IMR-90 (cell line): ENCODE data around the gene ISG20L2. TPM values are rescaled to one million over a fixed set of nuclear protein-coding genes. Genes with fewer than 3 reads are reported as not detected.

ENCODE experiments used
- ATAC-seq: fragments of 200-7000 bp; cut with Tn5 transposase; 2 replicates; pipeline ENCODE4 v1.9.1; 2020; ENCODE audit warnings: low read depth, mild to moderate bottlenecking, moderate library complexity
- BruUV-seq: library from RNA; stranded (reverse); fragments of 400-500 nt; replicated peaks from 2 replicates; lab custom pipeline; 2021; lab: Mats Ljungman, UMichigan
- CTCF ChIA-PET: fragments of 300-600 bp; formaldehyde crosslinking; extraction: SDS; loops from one replicate; lab custom pipeline; 2021; ENCODE audit warnings: antibody characterized with exemption; lab: Yijun Ruan, JAX
- POLR2A ChIA-PET: fragments of 300-600 bp; sonication (Branson Sonifier 250); formaldehyde crosslinking; loops from one replicate; lab custom pipeline; 2022; ENCODE audit warnings: antibody characterized with exemption; ENCODE audit not compliant: unreplicated experiment; lab: Charles Lee
- DNase-seq: peaks from one replicate; pipeline ENCODE4 v3.0.0; 2013
- H2AFZ ChIP-seq: replicated peaks from 2 replicates; pipeline ENCODE3; 2013; ENCODE audit warnings: low read length, mild to moderate bottlenecking; ENCODE audit not compliant: poor library complexity
- H2AK5ac ChIP-seq: 2 replicates; pipeline ENCODE4 v1.6.1; 2013; ENCODE audit warnings: low read depth, low read length, inconsistent platforms
- H2AK9ac ChIP-seq: replicated peaks from 2 replicates; pipeline ENCODE3; 2013; ENCODE audit warnings: mild to moderate bottlenecking, low read depth, low read length, moderate library complexity; ENCODE audit not compliant: poor library complexity
- H2BK120ac ChIP-seq: 2 replicates; pipeline ENCODE4 v1.6.1; 2013; ENCODE audit warnings: low read depth, low read length, inconsistent platforms
- H2BK15ac ChIP-seq: 3 replicates; pipeline ENCODE4 v1.6.1; 2013; ENCODE audit warnings: low read depth, low read length, inconsistent platforms
- H2BK20ac ChIP-seq: 2 replicates; pipeline ENCODE4 v1.6.1; 2013; ENCODE audit warnings: low read depth, mild to moderate bottlenecking, inconsistent platforms, low read length, moderate library complexity
- H2BK5ac ChIP-seq: 2 replicates; pipeline ENCODE4 v1.6.1; 2013; ENCODE audit warnings: mild to moderate bottlenecking, low read depth, low read length, inconsistent platforms; ENCODE audit not compliant: poor library complexity, severe bottlenecking
- H3K14ac ChIP-seq: replicated peaks from 2 replicates; pipeline ENCODE4 v1.6.1; 2013; ENCODE audit warnings: low read depth, low read length, inconsistent platforms
- H3K18ac ChIP-seq: 2 replicates; pipeline ENCODE4 v1.6.1; 2013; ENCODE audit warnings: low read depth, low read length, control low read depth
- H3K23ac ChIP-seq: 2 replicates; pipeline ENCODE4 v1.6.1; 2013; ENCODE audit warnings: low read depth, low read length, inconsistent platforms
- H3K27ac ChIP-seq: 2 replicates; pipeline ENCODE4 v1.5.1; 2013; ENCODE audit warnings: mild to moderate bottlenecking, control low read depth, low read length; ENCODE audit not compliant: insufficient read depth
- H3K27me3 ChIP-seq: 2 replicates; pipeline ENCODE4 v1.6.1; 2013; ENCODE audit warnings: low read length; ENCODE audit not compliant: control insufficient read depth, insufficient read depth
- H3K36me3 ChIP-seq: 2 replicates; pipeline ENCODE4 v1.6.1; 2013; ENCODE audit warnings: low read length, mixed read lengths; ENCODE audit not compliant: control insufficient read depth, insufficient read depth
- H3K4ac ChIP-seq: 2 replicates; pipeline ENCODE4 v1.6.1; 2013; ENCODE audit warnings: low read depth, low read length, inconsistent platforms
- H3K4me1 ChIP-seq: 2 replicates; pipeline ENCODE4 v1.6.1; 2013; ENCODE audit warnings: low read length, mixed read lengths; ENCODE audit not compliant: control insufficient read depth, insufficient read depth
- H3K4me2 ChIP-seq: 2 replicates; pipeline ENCODE4 v1.6.1; 2013; ENCODE audit warnings: low read depth, mild to moderate bottlenecking, control low read depth, low read length, moderate library complexity
- H3K4me3 ChIP-seq: 2 replicates; pipeline ENCODE4 v1.5.1; 2013; ENCODE audit warnings: low read depth, mild to moderate bottlenecking, control low read depth, low read length, moderate library complexity; ENCODE audit not compliant: insufficient read depth
- H3K56ac ChIP-seq: 2 replicates; pipeline ENCODE4 v1.6.1; 2013; ENCODE audit warnings: low read length, inconsistent platforms; ENCODE audit not compliant: insufficient read depth; ENCODE audit errors: extremely low read depth
- H3K79me1 ChIP-seq, 2 experiments: 2 replicates each; pipeline ENCODE4 v1.6.1; 2013; ENCODE audit warnings: low read length in 2 of 2, inconsistent platforms in 1 of 2, low read depth in 1 of 2
- H3K9ac ChIP-seq: 2 replicates; pipeline ENCODE4 v1.6.1; 2013; ENCODE audit warnings: low read depth, low read length, control low read depth
- H3K9me1 ChIP-seq: 2 replicates; pipeline ENCODE4 v1.6.1; 2013; ENCODE audit warnings: low read length, inconsistent platforms; ENCODE audit not compliant: insufficient read depth
- H3K9me3 ChIP-seq: 2 replicates; pipeline ENCODE4 v1.6.1; 2013; ENCODE audit warnings: low read length; ENCODE audit not compliant: control insufficient read depth, insufficient read depth
- H4K20me1 ChIP-seq: 2 replicates; pipeline ENCODE4 v1.6.1; 2013; ENCODE audit warnings: low read length, inconsistent platforms; ENCODE audit not compliant: insufficient read depth
- H4K5ac ChIP-seq: 2 replicates; pipeline ENCODE4 v1.6.1; 2013; ENCODE audit warnings: mild to moderate bottlenecking, low read depth, low read length, control low read depth
- H4K8ac ChIP-seq, 2 experiments: 2 replicates each; pipeline ENCODE4 v1.6.1; 2013; ENCODE audit warnings: low read depth in 2 of 2, low read length in 2 of 2, control low read depth in 1 of 2, inconsistent platforms in 1 of 2
- H4K91ac ChIP-seq: 2 replicates; pipeline ENCODE4 v1.6.1; 2013; ENCODE audit warnings: low read depth, low read length, inconsistent platforms; ENCODE audit not compliant: insufficient read depth
- CHD1 ChIP-seq: IDR thresholded peaks from 2 replicates; pipeline ENCODE4 v1.6.1; 2012; ENCODE audit warnings: low read depth, low read length, improper control_type of control experiment
- FOS ChIP-seq: fragments of 150-350 bp; IDR thresholded peaks from 2 replicates; pipeline ENCODE4 v1.6.1; 2016; ENCODE audit warnings: low read depth, low read length
- MAFK ChIP-seq: IDR thresholded peaks from 2 replicates; pipeline ENCODE4 v1.6.1; 2012; ENCODE audit warnings: low read depth, low read length, improper control_type of control experiment
- MAZ ChIP-seq: IDR thresholded peaks from 2 replicates; pipeline ENCODE4 v1.6.1; 2012; ENCODE audit warnings: low read depth, mild to moderate bottlenecking, low read length, improper control_type of control experiment, moderate library complexity, borderline replicate concordance
- MXI1 ChIP-seq: IDR thresholded peaks from 2 replicates; pipeline ENCODE4 v1.6.1; 2012; ENCODE audit warnings: low read depth, mild to moderate bottlenecking, low read length, moderate library complexity, borderline replicate concordance
- POLR2A ChIP-seq: IDR thresholded peaks from 2 replicates; pipeline ENCODE4 v1.6.1; 2012; ENCODE audit warnings: mild to moderate bottlenecking, low read depth, low read length
- RAD21 ChIP-seq: IDR thresholded peaks from 2 replicates; pipeline ENCODE4 v1.6.1; 2012; ENCODE audit warnings: low read length, improper control_type of control experiment
- WGBS, 2 experiments: methylation state at CpG; one replicate each; pipeline versions ENCODE4 v1.1.5 to v1.1.7; 2013; ENCODE audit warnings: missing lambda C conversion rate in 2 of 2; ENCODE audit not compliant: insufficient read length in 1 of 2; ENCODE audit errors: extremely low coverage in 2 of 2; 5-methylcytosine and 5-hydroxymethylcytosine counted together
- dilution Hi-C: fragments of 300-500 bp; cut with HindIII; formaldehyde crosslinking; loops from one replicate; pipeline ENCODE4 v1.14.3; 2018; ENCODE audit warnings: low sequenced_read_pairs; ENCODE audit not compliant: unreplicated experiment
- in situ Hi-C: fragments of 300-500 bp; cut with MboI; formaldehyde crosslinking; loops from 3 replicates; pipeline ENCODE4 v1.14.3; 2019; ENCODE audit warnings: low sequenced_read_pairs, inconsistent platforms, mixed read lengths
- intact Hi-C: fragments of 100-400 bp; cut with micrococcal nuclease; formaldehyde crosslinking; loops from 2 replicates; pipeline ENCODE4 v1.10.0; 2022
- polyA plus RNA-seq, 3 experiments: library from polyadenylated mRNA; depleted of rRNA; stranded (reverse); fragments of >200 nt; gene quantifications; 2 replicates each; pipeline ENCODE4 v1.2.3, GENCODE V29; 2012; ENCODE audit warnings: low replicate concordance in 1 of 3
- total RNA-seq: library from RNA; depleted of rRNA; stranded (reverse); fragments of >200 nt; gene quantifications from 2 replicates; pipeline ENCODE4 v1.2.3, GENCODE V29; 2012
- TF ChIP-seq, protein P1 (sequence below): conservative IDR thresholded peaks from 2 replicates; pipeline ENCODE4 v1.5.1; 2012; ENCODE audit warnings: mild to moderate bottlenecking, low read depth, low read length, improper control_type of control experiment
- TF ChIP-seq, protein P2 (sequence below): fragments of 150-350 bp; IDR thresholded peaks from 2 replicates; pipeline ENCODE4 v1.6.1; 2016; ENCODE audit warnings: low read depth, mild to moderate bottlenecking, low read length, moderate library complexity, borderline replicate concordance

ISG20L2 gene
- total and polyA plus RNA-seq, 2 of the 4 experiments (the other 2 are of a cell fraction) = 17.0 to 27.3 TPM

DNA sequence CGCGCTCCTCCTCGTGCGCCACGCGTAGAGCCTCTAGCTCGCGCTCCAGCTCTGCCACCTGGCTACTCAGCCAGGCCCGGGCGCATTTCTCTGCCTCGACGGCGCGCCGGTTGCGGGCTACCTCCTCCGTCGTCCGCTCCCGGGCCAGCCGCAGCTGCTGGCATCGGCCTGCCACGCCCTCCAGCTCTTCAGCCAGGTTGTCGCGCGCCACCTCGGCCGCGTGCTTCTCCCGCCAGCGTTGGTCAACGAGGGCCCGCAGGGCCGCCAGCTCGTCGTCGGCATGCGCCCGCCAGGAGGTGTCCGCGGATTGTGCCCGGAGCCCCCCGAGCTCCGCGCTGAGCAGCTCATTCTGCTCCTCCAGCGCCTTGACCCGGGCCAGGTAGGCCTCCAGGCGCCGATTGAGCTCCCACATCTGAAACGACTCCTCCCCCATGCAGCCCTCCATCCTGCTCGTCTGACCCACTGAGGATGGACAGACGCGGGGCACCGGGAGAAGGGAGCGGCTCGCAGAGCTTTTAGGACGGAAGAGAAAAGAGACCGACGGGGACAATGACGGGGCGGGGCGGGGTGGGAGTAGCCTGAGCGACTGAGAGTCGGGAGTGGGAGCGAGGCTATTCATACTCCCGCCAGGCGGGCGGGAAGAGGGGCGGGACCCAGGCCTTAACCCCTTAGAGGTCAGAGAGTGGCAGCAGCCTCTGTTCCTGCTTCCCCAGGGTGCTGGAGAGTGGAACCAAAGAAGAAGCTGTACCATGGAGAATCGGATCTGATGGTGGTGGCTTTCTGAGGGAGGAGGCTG is 51.5 kb downstream of the ISG20L2 start, which contains the start of gene NES:
TSS of gene NES (minus strand) at position 588 of the 796 bp plus-strand sequence. CDS start at position 445, 143 bp downstream.
- Histone ChIP-seq H2AFZ (peak within 1 kb of the TSS; percentile 88), H2BK120ac (peak within 1 kb of the TSS; percentile 91), H2BK20ac (peak within 1 kb of the TSS; percentile 86), H4K91ac (peak within 1 kb of the TSS; percentile 94), H3K23ac (peak within 1 kb of the TSS; percentile 61), H3K4ac (peak within 1 kb of the TSS; percentile 93), H3K4me1 (peaks cover 31% of the 10 kb centered on the region), H2AK9ac (peak within 1 kb of the TSS; percentile 95), H3K36me3 (peaks cover 12% of the 10 kb centered on the region), H3K4me2 (peak within 1 kb of the TSS; percentile 90), H2BK15ac (peak within 1 kb of the TSS; percentile 83), H4K20me1 (peaks cover 28% of the 10 kb centered on the region), H3K4me3 (peak within 1 kb of the TSS; percentile 48), H3K18ac (peak within 1 kb of the TSS; percentile 83), H3K27ac (peak within 1 kb of the TSS; percentile 77), H3K79me1 (peaks cover 15 to 48% of the 10 kb centered on the region in 2 experiments; a peak in 3 of 4 replicates), H2AK5ac (peak within 1 kb of the TSS; percentile 96), H3K56ac (peak within 1 kb of the TSS; percentile 35; the same call in 1 of the 2 replicates), H3K9me1 (peaks cover 15% of the 10 kb centered on the region), H4K5ac (peak within 1 kb of the TSS; percentile 91), H3K27me3 (peaks cover 19% of the 10 kb centered on the region), H3K9ac (peak within 1 kb of the TSS; percentile 72), H3K14ac (peak within 1 kb of the TSS; percentile 88), H4K8ac (peak within 1 kb of the TSS; percentile 65 to 97), H3K9me3 (no peaks in the 10 kb centered on the region), H2BK5ac (peak within 1 kb of the TSS; percentile 62)
- DNase-seq (peak; percentile 56), ATAC-seq (peak; percentile 68)
- ChIA-PET POLR2A (interaction anchor here (0.5 to 3.3 kb wide), 7 partner anchors 12 to 575 kb away, joined by 3 to 29 read pairs (median 11); no protein-coding TSS in a partner anchor), CTCF (interaction anchor here (0.9 to 3.8 kb wide), 12 partner anchors 12 to 251 kb away, joined by 3 to 25 read pairs (median 4); no protein-coding TSS in a partner anchor)
- intact Hi-C loops (no loop called here), dilution Hi-C loops (no loop called here), in situ Hi-C loops (no loop called here)
- TSS peak; percentile 79 for BruUV-seq
- TF ChIP-seq MAFK (no peak), POLR2A (peak; percentile 54; the same call in 1 of the 2 replicates), CHD1 (no peak), MXI1 (no peak), FOS (no peak), RAD21 (no peak), MAZ (peak; percentile 9; the same call in 1 of the 2 replicates)
- TF ChIP-seq, protein P1, sequence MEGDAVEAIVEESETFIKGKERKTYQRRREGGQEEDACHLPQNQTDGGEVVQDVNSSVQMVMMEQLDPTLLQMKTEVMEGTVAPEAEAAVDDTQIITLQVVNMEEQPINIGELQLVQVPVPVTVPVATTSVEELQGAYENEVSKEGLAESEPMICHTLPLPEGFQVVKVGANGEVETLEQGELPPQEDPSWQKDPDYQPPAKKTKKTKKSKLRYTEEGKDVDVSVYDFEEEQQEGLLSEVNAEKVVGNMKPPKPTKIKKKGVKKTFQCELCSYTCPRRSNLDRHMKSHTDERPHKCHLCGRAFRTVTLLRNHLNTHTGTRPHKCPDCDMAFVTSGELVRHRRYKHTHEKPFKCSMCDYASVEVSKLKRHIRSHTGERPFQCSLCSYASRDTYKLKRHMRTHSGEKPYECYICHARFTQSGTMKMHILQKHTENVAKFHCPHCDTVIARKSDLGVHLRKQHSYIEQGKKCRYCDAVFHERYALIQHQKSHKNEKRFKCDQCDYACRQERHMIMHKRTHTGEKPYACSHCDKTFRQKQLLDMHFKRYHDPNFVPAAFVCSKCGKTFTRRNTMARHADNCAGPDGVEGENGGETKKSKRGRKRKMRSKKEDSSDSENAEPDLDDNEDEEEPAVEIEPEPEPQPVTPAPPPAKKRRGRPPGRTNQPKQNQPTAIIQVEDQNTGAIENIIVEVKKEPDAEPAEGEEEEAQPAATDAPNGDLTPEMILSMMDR = no peak
- TF ChIP-seq, protein P2, sequence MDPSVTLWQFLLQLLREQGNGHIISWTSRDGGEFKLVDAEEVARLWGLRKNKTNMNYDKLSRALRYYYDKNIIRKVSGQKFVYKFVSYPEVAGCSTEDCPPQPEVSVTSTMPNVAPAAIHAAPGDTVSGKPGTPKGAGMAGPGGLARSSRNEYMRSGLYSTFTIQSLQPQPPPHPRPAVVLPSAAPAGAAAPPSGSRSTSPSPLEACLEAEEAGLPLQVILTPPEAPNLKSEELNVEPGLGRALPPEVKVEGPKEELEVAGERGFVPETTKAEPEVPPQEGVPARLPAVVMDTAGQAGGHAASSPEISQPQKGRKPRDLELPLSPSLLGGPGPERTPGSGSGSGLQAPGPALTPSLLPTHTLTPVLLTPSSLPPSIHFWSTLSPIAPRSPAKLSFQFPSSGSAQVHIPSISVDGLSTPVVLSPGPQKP = no peak
- WGBS, 2 experiments = 9% methylated on average over 21 of the region's 70 CpGs; no CpG with 5 or more reads in 1 of the 2 experiments
